HG03439 (cell line): ENCODE results near the gene FDXACB1.
"Not testable (repeated sequence)": the region's sequence is repeated elsewhere in the genome, so short reads cannot be mapped to it uniquely, and the experiment has no call there.

Experiments
- ATAC-seq: cut with Tn5 transposase; IDR thresholded peaks from one replicate; pipeline ENCODE4 v1.9.1; 2021; ENCODE audit warnings: mild to moderate bottlenecking, moderate library complexity; ENCODE audit not compliant: unreplicated experiment

FDXACB1 gene

DNA sequence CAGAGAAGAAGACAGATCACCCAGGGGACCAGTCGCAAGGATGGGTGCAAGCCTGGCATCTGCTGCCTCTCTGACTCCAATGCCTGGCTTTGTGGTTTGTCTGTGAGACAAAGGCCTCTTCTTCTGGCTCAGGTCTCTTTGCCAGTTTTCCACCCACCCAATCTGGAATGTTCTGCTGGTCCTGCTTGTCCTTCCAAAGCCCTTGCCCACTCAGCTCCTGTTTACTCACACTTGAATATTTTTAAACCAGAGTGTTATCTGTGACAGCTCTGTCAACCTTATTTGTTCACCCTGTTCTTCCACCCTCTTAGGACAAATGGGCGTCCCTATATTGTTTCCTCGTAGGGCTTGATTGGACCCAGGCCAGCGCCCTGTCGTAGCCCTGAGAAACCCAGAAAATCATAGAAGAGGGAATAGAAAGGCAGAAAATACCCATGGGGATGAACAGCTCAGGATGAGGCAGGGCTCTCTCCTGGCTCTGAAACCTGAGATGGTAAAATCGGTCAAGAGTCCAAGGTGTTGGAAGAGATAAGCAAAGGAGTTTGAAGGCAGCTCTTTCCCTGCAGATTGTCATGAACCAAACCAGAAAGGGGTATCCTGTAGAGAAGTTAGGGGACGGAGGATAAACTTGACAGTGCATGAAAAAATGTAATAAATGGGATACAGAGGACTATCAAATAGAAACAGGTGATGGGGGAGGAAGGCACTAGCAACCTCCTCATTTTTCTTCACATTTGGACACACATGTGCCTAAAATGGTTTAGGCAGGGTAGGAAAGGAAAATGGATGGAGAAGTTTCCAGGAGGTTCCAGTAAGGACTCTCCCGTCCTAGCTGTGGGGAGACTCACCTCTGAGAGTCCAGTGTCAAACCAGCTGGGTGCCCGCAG lies 32.0 kb upstream of the FDXACB1 start:
- no peak for ATAC-seq

DNA sequence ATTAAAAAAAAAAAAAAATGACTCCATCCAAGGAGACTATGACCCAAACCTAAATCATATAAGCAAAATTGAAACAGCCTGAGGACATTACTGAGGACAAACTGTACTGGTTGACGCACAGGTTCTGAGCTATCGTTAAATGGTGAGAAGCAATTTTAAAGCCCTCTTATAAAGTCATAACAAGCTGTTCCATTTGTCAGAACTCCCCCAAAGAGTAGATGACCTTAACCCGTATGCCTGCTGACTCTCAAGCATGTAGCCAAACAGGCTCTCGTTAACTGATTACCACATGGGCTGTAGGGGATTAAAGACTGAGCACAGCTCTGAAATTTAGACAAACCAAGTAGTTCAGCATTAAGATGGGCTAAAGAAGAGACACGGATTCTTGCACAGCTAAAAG lies 30.4 kb upstream of the FDXACB1 start:
- no peak for ATAC-seq

DNA sequence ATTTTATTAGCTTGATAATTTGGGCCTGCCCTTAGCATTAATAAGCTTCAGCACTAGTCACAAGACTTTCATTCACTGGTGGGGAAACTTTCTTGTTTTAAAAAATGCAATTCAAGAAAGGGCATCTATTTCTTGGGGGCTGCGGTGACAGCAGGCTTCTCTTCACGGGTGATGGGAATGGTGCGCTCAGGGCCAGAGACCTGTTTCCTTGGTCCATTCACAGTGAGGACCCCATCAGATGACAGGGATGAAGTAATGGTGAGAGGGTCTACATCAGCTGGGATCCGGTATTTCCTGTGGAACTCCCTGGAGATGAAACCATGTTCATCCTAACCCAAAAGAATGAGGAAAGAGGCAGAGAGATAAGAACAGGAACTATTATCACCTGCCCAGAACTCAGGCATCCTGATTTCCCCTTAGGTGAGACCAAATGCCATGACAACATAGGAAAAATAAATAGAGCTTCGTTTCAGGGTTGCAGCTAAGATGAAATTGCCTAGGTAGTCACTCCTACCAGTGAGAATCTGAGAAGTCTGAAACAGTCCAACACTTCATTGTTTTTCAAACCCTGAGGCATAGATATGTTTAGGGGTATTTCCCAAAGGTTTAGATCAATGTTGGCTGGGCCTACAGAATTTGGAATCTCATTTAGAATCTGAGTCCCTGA lies 29.8 kb upstream of the FDXACB1 start:
- ATAC-seq: no peak

- no peak for ATAC-seq
Observed at GRCh38 chr11:111906680-111907079, 27.7 kb upstream of the FDXACB1 start.

DNA sequence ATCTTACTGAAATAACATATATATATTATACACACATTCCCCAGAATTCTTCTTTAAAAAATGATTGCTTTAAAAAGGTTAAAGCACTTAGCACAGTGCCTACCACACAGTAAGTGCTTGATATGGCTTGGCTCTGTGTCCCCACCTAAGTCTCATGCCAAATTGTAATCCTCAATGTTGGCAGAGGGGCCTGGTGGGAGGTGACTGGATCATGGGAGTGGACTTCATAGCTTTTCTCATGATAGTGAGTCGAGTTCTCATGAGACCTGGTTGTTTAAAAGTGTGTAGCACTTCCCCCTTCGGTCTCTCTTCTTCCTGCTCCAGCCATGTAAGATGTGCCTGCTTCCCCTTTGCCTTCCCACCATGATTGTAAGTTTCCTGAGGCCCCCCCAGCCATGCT lies 26.4 kb upstream of the FDXACB1 start:
- no peak for ATAC-seq

- ATAC-seq: no peak
Observed at GRCh38 chr11:111886844-111887243, 7.9 kb upstream of the FDXACB1 start.

DNA sequence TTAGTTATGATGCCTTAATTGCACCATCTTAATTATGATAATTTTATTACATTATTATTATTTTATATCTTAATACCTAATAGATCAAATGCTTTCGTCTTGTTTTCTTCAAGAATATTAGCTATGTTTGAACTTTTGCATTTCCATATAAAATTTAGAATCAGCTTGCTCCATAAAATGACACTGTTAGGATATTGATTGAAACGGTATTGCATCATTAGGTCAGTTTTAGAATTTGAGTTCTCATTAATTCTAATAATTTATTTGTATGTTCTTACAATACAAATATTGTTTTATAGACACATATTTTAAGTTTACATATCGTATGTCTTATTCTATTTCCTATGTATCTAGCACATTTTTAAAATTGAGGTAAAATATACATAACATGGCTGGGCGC lies 7.1 kb upstream of the FDXACB1 start:
- no peak for ATAC-seq

DNA sequence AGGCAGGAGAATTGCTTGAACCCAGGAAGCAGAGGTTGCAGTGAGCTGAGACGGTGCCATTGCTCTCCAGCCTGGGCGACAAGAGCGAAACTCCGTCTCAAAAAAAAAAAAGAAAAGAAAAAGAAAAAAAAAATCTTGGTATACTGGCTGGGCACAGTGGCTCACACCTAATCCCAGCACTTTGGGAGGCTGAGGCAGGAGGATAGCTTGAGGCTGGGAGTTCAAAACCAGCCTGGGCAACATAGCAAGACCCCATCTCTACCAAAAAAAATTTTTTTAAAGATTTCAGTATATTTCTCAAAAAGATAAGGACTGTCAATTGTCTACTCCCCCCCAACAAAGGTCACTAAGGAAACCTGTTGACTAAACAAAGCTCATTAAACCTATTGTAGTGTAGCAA lies 6.1 kb upstream of the FDXACB1 start:
- ATAC-seq: not testable (repeated sequence)

DNA sequence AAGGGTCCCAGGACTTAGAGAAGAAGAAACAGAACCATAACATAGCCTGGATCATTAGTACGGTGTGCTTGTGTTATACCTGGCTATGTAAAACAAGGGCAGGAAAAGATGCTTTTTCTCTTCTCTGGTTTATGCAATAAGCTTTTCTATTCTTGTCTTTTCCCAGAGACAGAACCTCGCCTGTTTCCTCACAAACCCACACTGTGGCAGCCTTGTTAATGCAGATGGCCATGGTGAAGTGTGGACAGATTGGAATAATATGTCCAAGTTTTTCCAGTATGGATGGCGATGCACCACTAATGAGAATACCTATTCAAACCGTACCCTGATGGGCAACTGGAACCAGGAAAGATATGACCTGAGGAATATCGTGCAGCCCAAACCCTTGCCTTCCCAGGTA lies 3.2 kb upstream of the FDXACB1 start:
- no peak for ATAC-seq

DNA sequence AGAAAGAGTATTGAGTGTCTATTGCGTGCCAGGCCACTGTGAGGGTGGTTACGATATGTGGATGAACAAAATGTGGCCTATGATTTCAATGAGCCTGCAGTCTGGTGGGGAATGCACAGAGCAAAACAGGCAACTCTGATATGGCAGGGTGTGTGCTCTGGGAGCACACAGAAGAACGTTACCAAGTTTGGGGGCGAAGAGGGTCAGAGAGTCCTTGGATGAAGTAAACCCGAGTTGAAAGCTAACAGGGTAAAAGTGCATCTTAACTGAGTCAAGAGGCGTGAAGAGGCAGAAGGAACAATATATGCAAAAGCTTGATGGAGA lies 634 bp upstream of the FDXACB1 start:
- no peak for ATAC-seq

DNA sequence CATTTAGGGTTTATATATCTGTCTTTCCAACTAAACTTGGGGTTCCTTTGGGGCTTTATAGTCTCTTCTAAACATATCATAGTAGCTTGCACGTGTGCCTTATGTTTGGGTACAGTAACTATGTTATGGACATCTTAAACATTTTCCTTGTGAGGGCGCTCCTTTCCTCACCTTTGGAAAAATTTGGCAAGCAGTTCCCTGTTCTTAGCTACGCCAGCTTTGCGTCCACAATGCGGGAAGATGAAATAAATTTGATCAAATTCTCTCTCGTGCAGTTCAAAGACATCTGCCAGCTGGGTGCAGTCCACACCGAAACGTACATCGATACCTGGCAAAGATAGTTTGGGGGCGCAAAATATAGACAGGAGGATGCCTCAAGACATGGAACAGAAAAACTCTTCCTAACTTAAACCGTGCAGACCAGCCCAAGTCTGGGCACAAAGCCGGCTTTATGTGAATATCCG lies 548 bp downstream of the FDXACB1 start:
- peak; percentile 3 for ATAC-seq

- ATAC-seq: no peak
Observed at GRCh38 chr11:111871693-111872161, 7.2 kb downstream of the FDXACB1 start.

DNA sequence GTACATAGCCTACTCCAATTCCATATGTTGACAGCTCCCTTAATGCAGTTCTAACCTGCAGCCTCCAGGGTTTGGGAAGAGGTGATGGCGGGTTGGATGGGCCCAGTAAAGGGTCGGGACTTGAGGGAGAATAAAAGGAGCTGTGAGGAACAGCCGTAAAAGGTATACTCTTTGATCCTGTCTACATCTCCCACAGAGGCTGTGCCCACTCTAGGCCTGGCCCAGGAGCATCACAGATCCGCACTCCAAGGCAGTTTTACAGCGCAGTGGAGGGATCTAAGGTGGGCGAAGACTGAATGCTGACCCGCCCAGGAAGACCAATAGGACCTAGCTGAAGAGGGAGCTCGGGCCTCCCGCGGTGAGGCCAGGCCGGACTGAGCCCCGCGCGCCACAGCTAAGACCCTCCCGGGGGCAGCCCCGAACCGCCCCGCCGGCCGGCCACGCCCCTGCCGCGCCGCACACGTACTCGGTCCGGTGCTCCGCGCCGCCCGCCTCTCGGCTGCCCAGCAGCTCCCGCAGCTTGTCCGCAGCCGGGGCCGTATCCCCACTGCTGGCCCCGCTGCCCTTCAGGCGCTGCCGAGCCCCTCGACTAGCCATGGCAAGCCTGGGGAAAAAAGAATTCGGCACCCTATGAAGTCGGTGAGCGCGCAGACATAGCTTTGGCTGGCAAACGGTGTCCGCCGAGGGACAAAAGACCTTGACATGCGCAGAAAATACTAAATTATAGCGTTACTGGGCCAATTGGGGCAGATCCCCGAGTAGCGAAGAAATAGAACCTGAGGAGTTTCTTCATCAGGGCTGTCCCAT lies 7.9 kb downstream of the FDXACB1 start, which contains the start of gene ALG9:
TSS of gene ALG9 (minus strand) at position 696 of the 807 bp plus-strand sequence. CDS start at position 597, 99 bp downstream.
- ATAC-seq: peak; percentile 90

DNA sequence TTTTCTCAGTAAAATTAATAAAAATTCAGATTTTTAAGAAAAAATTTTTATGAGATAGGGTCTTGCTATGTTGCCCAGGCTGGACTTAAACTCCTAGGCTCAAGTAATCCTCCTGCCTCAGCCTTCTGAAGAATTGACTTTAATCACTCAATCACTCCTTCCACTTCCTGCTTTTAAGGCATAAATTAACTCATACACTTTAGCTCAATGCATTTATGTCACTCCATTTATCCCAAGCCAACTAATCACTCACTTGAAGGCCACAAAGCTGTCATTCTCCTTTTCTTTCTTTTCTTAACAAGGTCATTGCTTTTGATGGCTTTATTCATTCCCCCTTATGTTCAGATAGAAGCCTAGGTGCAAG lies 8.5 kb downstream of the FDXACB1 start:
- peak; percentile 18 for ATAC-seq

- no peak for ATAC-seq
Observed at GRCh38 chr11:111870113-111870512, 8.9 kb downstream of the FDXACB1 start.

- ATAC-seq: no peak
Observed at GRCh38 chr11:111860257-111860656, 18.7 kb downstream of the FDXACB1 start.

GRCh38 chr11:111855506-111855905 lies 23.5 kb downstream of the FDXACB1 start:
- ATAC-seq: no peak

GRCh38 chr11:111852103-111852502 lies 26.9 kb downstream of the FDXACB1 start:
- ATAC-seq: no peak

GRCh38 chr11:111851636-111852035 lies 27.3 kb downstream of the FDXACB1 start:
- no peak for ATAC-seq

DNA sequence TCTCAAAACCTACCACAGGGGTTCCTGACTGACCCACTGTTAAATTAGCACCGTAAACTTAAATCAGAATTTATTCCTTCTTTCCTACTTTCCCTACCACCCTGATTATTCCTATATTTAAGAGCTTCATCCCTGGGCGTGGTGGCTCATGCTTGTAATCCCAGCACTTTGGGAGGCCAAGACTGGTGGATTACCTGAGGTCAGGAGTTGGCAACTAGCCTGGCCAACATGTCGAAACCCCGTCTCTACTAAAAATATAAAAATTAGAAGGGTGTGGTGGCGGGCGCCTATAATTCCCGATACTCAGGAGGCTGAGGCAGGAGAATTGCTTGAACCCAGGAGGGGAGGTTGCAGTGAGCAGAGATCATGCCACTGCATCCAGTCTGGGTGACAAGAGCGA lies 27.9 kb downstream of the FDXACB1 start:
- ATAC-seq: no peak

GRCh38 chr11:111849631-111850030 lies 29.3 kb downstream of the FDXACB1 start:
- ATAC-seq: no peak
